Stimulated activated CD8-positive, alpha-beta memory T cell treated with anti-CD3 and anti-CD28 coated beads, Interleukin-2, amount 100 ng/mL, for 48 hours (primary cell): ENCODE results near the gene SYMPK.

Experiments
- DNase-seq, 2 donors: peaks; one replicate each; pipeline ENCODE4 v3.0.0-alpha.2; 2020; ENCODE audit warnings: low read depth in 2 of 2

SYMPK gene

GRCh38 chr19:45866400-45867176 lies 3.6 kb upstream of the SYMPK start:
- no peak for DNase-seq

GRCh38 chr19:45865269-45865948 lies 2.5 kb upstream of the SYMPK start:
- DNase-seq: no peak

GRCh38 chr19:45864629-45865082 lies 1.7 kb upstream of the SYMPK start:
- no peak for DNase-seq

GRCh38 chr19:45863840-45864628 lies 1.1 kb upstream of the SYMPK start, which contains the start of gene FOXA3:
Gene FOXA3, plus strand, starts transcription at chr19:45864326. Its CDS starts 131 bp downstream, at chr19:45864457.
- DNase-seq: peak; percentile 48 to 49

- no peak for DNase-seq
Measured at GRCh38 chr19:45863335-45863839, 440 bp upstream of the SYMPK start.

- no peak for DNase-seq
Measured at GRCh38 chr19:45862271-45862563, 730 bp downstream of the SYMPK start.

- no peak for DNase-seq
Measured at GRCh38 chr19:45860359-45861259, 2.3 kb downstream of the SYMPK start.

GRCh38 chr19:45854167-45854778 lies 8.7 kb downstream of the SYMPK start:
- no peak for DNase-seq

GRCh38 chr19:45852983-45853382 lies 10.0 kb downstream of the SYMPK start:
- no peak for DNase-seq

- no peak for DNase-seq
Measured at GRCh38 chr19:45852145-45852750, 10.7 kb downstream of the SYMPK start.

- DNase-seq: no peak
Measured at GRCh38 chr19:45848922-45849321, 14.0 kb downstream of the SYMPK start.

GRCh38 chr19:45847663-45848062 lies 15.3 kb downstream of the SYMPK start:
- DNase-seq: no peak

GRCh38 chr19:45842198-45842597 lies 20.7 kb downstream of the SYMPK start:
- DNase-seq: no peak

- no peak for DNase-seq
Measured at GRCh38 chr19:45834970-45835369, 28.0 kb downstream of the SYMPK start.

GRCh38 chr19:45828945-45829344 lies 34.0 kb downstream of the SYMPK start:
- DNase-seq: no peak

GRCh38 chr19:45828523-45828922 lies 34.4 kb downstream of the SYMPK start:
- DNase-seq: no peak

- DNase-seq: no peak
Measured at GRCh38 chr19:45827459-45828093, 35.4 kb downstream of the SYMPK start.

- DNase-seq: no peak
Measured at GRCh38 chr19:45826934-45827333, 36.0 kb downstream of the SYMPK start.

GRCh38 chr19:45825917-45826893 lies 36.7 kb downstream of the SYMPK start:
- no peak for DNase-seq
